ENCODE measurements around the gene CHAT. TPM values are rescaled to one million over a fixed set of nuclear protein-coding genes. Genes with fewer than 3 reads are reported as not detected.

CHAT gene
- polyA plus RNA-seq, 1 donor from 2014 or later: not detected

GRCh38 chr10:49609283-49610113 lies 4.3 kb upstream of the CHAT start:
- Histone ChIP-seq H3K79me2 (replicated peaks; ENCODE audit: insufficient read depth, low read length) (no peaks in the 10 kb centered on the region), H2AFZ (ENCODE audit: low read depth, low read length) (no peak overlapping the region), H3K4me3 (ENCODE audit: low read length) (peak overlapping the region; percentile 65), H3K9ac (ENCODE audit: low read length) (peak overlapping the region; percentile 29), H3K9me2 (ENCODE audit: insufficient read depth, low read length) (no peaks in the 10 kb centered on the region), H3K4me2 (ENCODE audit: low read length) (peak overlapping the region; percentile 6), H3K36me3 (ENCODE audit: insufficient read depth, low read length) (no peaks in the 10 kb centered on the region), H4K20me1 (ENCODE audit: insufficient read depth) (no peaks in the 10 kb centered on the region), H3F3A (ENCODE audit: insufficient read depth, low read length, poor library complexity, severe bottlenecking) (no peaks in the 10 kb centered on the region), H3K9me3 (ENCODE audit: low read length) (no peaks in the 10 kb centered on the region), H3K27me3 (ENCODE audit: insufficient read depth, low read depth, low read length) (peaks cover 100% of the 10 kb centered on the region), H3K27ac (ENCODE audit: low read length) (no peak overlapping the region)
- TF ChIP-seq REST (IDR thresholded peaks at IDR 0.05; ENCODE audit: borderline replicate concordance) (no peak), EZH2 (IDR thresholded peaks at IDR 0.05; ENCODE audit: borderline replicate concordance, insufficient read depth, low read length, poor library complexity, severe bottlenecking) (peak; percentile 95), SMC3 (conservative IDR thresholded peaks at IDR 0.05; ENCODE audit: poor library complexity) (no peak), RAD21 (conservative IDR thresholded peaks at IDR 0.05) (no peak)

GRCh38 chr10:49610114-49610457 lies 3.8 kb upstream of the CHAT start, which contains the start of gene SLC18A3:
TSS of gene SLC18A3 (plus strand) at chr10:49610310. CDS start at chr10:49610741, 431 bp downstream.
- Histone ChIP-seq H3K36me3 (ENCODE audit: insufficient read depth, low read length) (no peaks in the 10 kb centered on the region), H3K9me2 (ENCODE audit: insufficient read depth, low read length) (no peaks in the 10 kb centered on the region), H3K27ac (ENCODE audit: low read length) (no peak within 1 kb of the TSS), H4K20me1 (ENCODE audit: insufficient read depth) (no peaks in the 10 kb centered on the region), H3K79me2 (replicated peaks; ENCODE audit: insufficient read depth, low read length) (no peaks in the 10 kb centered on the region), H3K9ac (ENCODE audit: low read length) (peak within 1 kb of the TSS; percentile 29), H3K9me3 (ENCODE audit: low read length) (no peaks in the 10 kb centered on the region), H2AFZ (ENCODE audit: low read depth, low read length) (no peak within 1 kb of the TSS), H3K4me3 (ENCODE audit: low read length) (peak within 1 kb of the TSS; percentile 65), H3K27me3 (ENCODE audit: insufficient read depth, low read depth, low read length) (peaks cover 100% of the 10 kb centered on the region), H3K4me2 (ENCODE audit: low read length) (peak within 1 kb of the TSS; percentile 6), H3F3A (ENCODE audit: insufficient read depth, low read length, poor library complexity, severe bottlenecking) (no peaks in the 10 kb centered on the region)
- TF ChIP-seq SMC3 (conservative IDR thresholded peaks at IDR 0.05; ENCODE audit: poor library complexity) (no peak), RAD21 (conservative IDR thresholded peaks at IDR 0.05) (no peak), TAF1 (IDR thresholded peaks at IDR 0.05; ENCODE audit: low read depth) (no peak), POLR2AphosphoS5 (IDR thresholded peaks at IDR 0.05) (no peak), REST (IDR thresholded peaks at IDR 0.05; ENCODE audit: borderline replicate concordance) (no peak), EZH2 (IDR thresholded peaks at IDR 0.05; ENCODE audit: borderline replicate concordance, insufficient read depth, low read length, poor library complexity, severe bottlenecking) (no peak), MXI1 (conservative IDR thresholded peaks at IDR 0.05; ENCODE audit: poor library complexity, severe bottlenecking) (no peak), EP300 (conservative IDR thresholded peaks at IDR 0.05; ENCODE audit: poor library complexity, severe bottlenecking) (no peak)
- TF ChIP-seq, protein P1, sequence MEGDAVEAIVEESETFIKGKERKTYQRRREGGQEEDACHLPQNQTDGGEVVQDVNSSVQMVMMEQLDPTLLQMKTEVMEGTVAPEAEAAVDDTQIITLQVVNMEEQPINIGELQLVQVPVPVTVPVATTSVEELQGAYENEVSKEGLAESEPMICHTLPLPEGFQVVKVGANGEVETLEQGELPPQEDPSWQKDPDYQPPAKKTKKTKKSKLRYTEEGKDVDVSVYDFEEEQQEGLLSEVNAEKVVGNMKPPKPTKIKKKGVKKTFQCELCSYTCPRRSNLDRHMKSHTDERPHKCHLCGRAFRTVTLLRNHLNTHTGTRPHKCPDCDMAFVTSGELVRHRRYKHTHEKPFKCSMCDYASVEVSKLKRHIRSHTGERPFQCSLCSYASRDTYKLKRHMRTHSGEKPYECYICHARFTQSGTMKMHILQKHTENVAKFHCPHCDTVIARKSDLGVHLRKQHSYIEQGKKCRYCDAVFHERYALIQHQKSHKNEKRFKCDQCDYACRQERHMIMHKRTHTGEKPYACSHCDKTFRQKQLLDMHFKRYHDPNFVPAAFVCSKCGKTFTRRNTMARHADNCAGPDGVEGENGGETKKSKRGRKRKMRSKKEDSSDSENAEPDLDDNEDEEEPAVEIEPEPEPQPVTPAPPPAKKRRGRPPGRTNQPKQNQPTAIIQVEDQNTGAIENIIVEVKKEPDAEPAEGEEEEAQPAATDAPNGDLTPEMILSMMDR (IDR thresholded peaks at IDR 0.05; ENCODE audit: poor library complexity, severe bottlenecking): no peak

Data from neural cell (in vitro differentiated cells).